Hepatocyte (in vitro differentiated cells): ENCODE measurements around the gene TENM4.

ENCODE experiments used
- EZH2 ChIP-seq: fragments of 200-600 bp; sonication (generic); IDR thresholded peaks from 2 replicates; pipeline ENCODE4 v1.6.1; 2016; ENCODE audit warnings: antibody characterized with exemption, mild to moderate bottlenecking, borderline replicate concordance
- EZH2phosphoT487 ChIP-seq: fragments of 200-600 bp; sonication (generic); IDR thresholded peaks from one replicate; pipeline ENCODE4 v1.6.1; 2018; ENCODE audit warnings: antibody characterized with exemption, mild to moderate bottlenecking, low read depth, moderate library complexity; ENCODE audit not compliant: unreplicated experiment, severe bottlenecking

DNA sequence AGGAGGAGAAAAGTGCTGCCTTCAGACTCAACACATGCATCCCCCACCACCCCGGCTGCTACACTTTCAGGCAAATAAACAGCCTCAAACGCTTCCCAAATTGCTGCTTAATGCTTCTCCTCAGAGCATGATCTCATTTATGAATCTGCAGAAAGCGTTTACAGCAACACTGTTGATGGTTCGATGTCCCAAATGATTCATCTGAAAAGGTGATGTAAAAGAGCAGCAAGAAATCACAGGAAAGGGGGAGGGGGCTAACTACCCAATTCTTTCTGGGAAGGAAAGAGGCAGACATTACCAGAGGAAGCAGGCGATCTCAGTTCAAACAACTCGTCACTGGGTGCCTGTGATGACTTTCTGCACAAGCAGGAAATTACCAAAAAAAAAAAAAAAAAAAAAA, 119.6 kb downstream of the TENM4 start:
- TF ChIP-seq EZH2 (no peak), EZH2phosphoT487 (no peak)
